ENCODE measurements around the gene TBC1D2. TPM values are rescaled to one million over a fixed set of nuclear protein-coding genes. Genes with fewer than 3 reads are reported as not detected.

TBC1D2 gene
- total and polyA plus RNA-seq, 2 of the 13 experiments (the other 11 are each of a cell fraction or from before 2014, with no cell fraction given) = 2.0 to 2.8 TPM

- TF ChIP-seq GMEB2 (CRISPR knock-in tag; IDR thresholded peaks at IDR 0.05; ENCODE audit: low read depth) (no peak), TFDP2 (CRISPR knock-in tag; IDR thresholded peaks at IDR 0.05) (no peak), SP4 (CRISPR knock-in tag; IDR thresholded peaks at IDR 0.05) (no peak), GMEB1 (CRISPR knock-in tag; IDR thresholded peaks at IDR 0.05; ENCODE audit: borderline replicate concordance) (no peak), ZMAT3 (CRISPR knock-in tag; conservative IDR thresholded peaks at IDR 0.05) (no peak), ZNF674 (CRISPR knock-in tag; IDR thresholded peaks at IDR 0.05; ENCODE audit: low read depth) (no peak), TRIM22 (IDR thresholded peaks at IDR 0.05) (no peak), SOX6 (IDR thresholded peaks at IDR 0.05) (no peak), SOX6 (CRISPR knock-in tag; IDR thresholded peaks at IDR 0.05) (no peak; the same call in 1 of the 2 replicates), ZNF207 (IDR thresholded peaks at IDR 0.05; ENCODE audit: borderline replicate concordance) (no peak), ZNF101 (CRISPR knock-in tag; IDR thresholded peaks at IDR 0.05; ENCODE audit: borderline replicate concordance, low read depth) (no peak), RERE (CRISPR knock-in tag; IDR thresholded peaks at IDR 0.05; ENCODE audit: low read depth) (no peak), HNF4G (IDR thresholded peaks at IDR 0.05; ENCODE audit: borderline replicate concordance, low read depth, low read length) (peak; percentile 87), HNF4G (CRISPR knock-in tag; IDR thresholded peaks at IDR 0.05; ENCODE audit: borderline replicate concordance, low read depth) (peak; percentile 48; the same call in 1 of the 2 replicates), ISL2 (CRISPR knock-in tag; IDR thresholded peaks at IDR 0.05) (0 out of 2 replicates have a peak, but pooled peaks have one; percentile 13), NFRKB (IDR thresholded peaks at IDR 0.05) (no peak), PLRG1 (conservative IDR thresholded peaks at IDR 0.05) (no peak)
Measured at GRCh38 chr9:98182889-98183599, 72.4 kb downstream of the TBC1D2 start (continued).

All from HepG2 (cell line).